ENCODE results near the gene SLC30A2.

SLC30A2 gene

GRCh38 chr1:26066160-26066559 is 20.2 kb upstream of the SLC30A2 start:
- peaks cover 9% of the 10 kb centered on the region for H3K27me3 ChIP-seq (replicated peaks)
- in situ Hi-C loops (cut with HindIII; ENCODE audit: low pct_ligation_motif_present, low sequenced_read_pairs), result no loop called here
- DNase-seq, result no peak
- no peak overlapping the region for H3K4me3 ChIP-seq (ENCODE audit: low read depth, low read length)
- TF ChIP-seq CTCF (IDR thresholded peaks at IDR 0.05; ENCODE audit: low read depth, low read length, missing control alignments), result no peak
- no peaks in the 10 kb centered on the region for H3K36me3 ChIP-seq (replicated peaks)
- no peak overlapping the region for H3K27ac ChIP-seq

- no peaks in the 10 kb centered on the region for H3K36me3 ChIP-seq (replicated peaks)
- H3K4me3 ChIP-seq (ENCODE audit: low read depth, low read length), result no peak overlapping the region
- H3K27ac ChIP-seq, result no peak overlapping the region
- peaks cover 15% of the 10 kb centered on the region for H3K27me3 ChIP-seq (replicated peaks)
- TF ChIP-seq CTCF (IDR thresholded peaks at IDR 0.05; ENCODE audit: low read depth, low read length, missing control alignments), result no peak
- in situ Hi-C loops (cut with HindIII; ENCODE audit: low pct_ligation_motif_present, low sequenced_read_pairs), result no loop called here
- DNase-seq, result no peak
Measured at GRCh38 chr1:26064553-26064952, 18.6 kb upstream of the SLC30A2 start.

- no peak for DNase-seq
- no peaks in the 10 kb centered on the region for H3K36me3 ChIP-seq (replicated peaks)
- H3K4me3 ChIP-seq (ENCODE audit: low read depth, low read length), result no peak overlapping the region
- in situ Hi-C loops (cut with HindIII; ENCODE audit: low pct_ligation_motif_present, low sequenced_read_pairs), result no loop called here
- H3K27ac ChIP-seq, result no peak overlapping the region
- no peak for TF ChIP-seq CTCF (IDR thresholded peaks at IDR 0.05; ENCODE audit: low read depth, low read length, missing control alignments)
- peaks cover 21% of the 10 kb centered on the region for H3K27me3 ChIP-seq (replicated peaks)
Measured at GRCh38 chr1:26060832-26061574, 15.1 kb upstream of the SLC30A2 start.

- DNase-seq, result no peak
- H3K27ac ChIP-seq, result no peak overlapping the region
- H3K27me3 ChIP-seq (replicated peaks), result peaks cover 27% of the 10 kb centered on the region
- in situ Hi-C loops (cut with HindIII; ENCODE audit: low pct_ligation_motif_present, low sequenced_read_pairs), result no loop called here
- TF ChIP-seq CTCF (IDR thresholded peaks at IDR 0.05; ENCODE audit: low read depth, low read length, missing control alignments), result no peak
- H3K36me3 ChIP-seq (replicated peaks), result no peaks in the 10 kb centered on the region
- no peak overlapping the region for H3K4me3 ChIP-seq (ENCODE audit: low read depth, low read length)
Measured at GRCh38 chr1:26059906-26060305, 14.0 kb upstream of the SLC30A2 start.

- no peak overlapping the region for H3K4me3 ChIP-seq (ENCODE audit: low read depth, low read length)
- no peak for DNase-seq
- H3K36me3 ChIP-seq (replicated peaks), result no peaks in the 10 kb centered on the region
- in situ Hi-C loops (cut with HindIII; ENCODE audit: low pct_ligation_motif_present, low sequenced_read_pairs), result no loop called here
- no peak for TF ChIP-seq CTCF (IDR thresholded peaks at IDR 0.05; ENCODE audit: low read depth, low read length, missing control alignments)
- H3K27ac ChIP-seq, result no peak overlapping the region
- H3K27me3 ChIP-seq (replicated peaks), result peaks cover 35% of the 10 kb centered on the region
Measured at GRCh38 chr1:26058052-26058595, 12.2 kb upstream of the SLC30A2 start.
